ENCODE data around the gene IL4I1.

IL4I1 gene

GRCh38 chr19:49913720-49914119 lies 17.0 kb upstream of the IL4I1 start:
- Histone ChIP-seq H3K4me3 (ENCODE audit: low read depth, low read length) (no peak overlapping the region), H3K36me3 (peaks cover 89% of the 10 kb centered on the region), H3K27ac (no peak overlapping the region), H3K9me3 (ENCODE audit: severe bottlenecking) (no peaks in the 10 kb centered on the region), H3K27me3 (ENCODE audit: insufficient read depth, low read depth, severe bottlenecking) (no peaks in the 10 kb centered on the region)
- TF ChIP-seq CTCF (IDR thresholded peaks at IDR 0.05; ENCODE audit: low read depth, low read length): no peak
- no peak for DNase-seq

GRCh38 chr19:49912965-49913685 lies 16.4 kb upstream of the IL4I1 start:
- Histone ChIP-seq H3K4me3 (ENCODE audit: low read depth, low read length) (no peak overlapping the region), H3K27ac (no peak overlapping the region), H3K27me3 (ENCODE audit: insufficient read depth, low read depth, severe bottlenecking) (no peaks in the 10 kb centered on the region), H3K9me3 (ENCODE audit: severe bottlenecking) (no peaks in the 10 kb centered on the region), H3K36me3 (peaks cover 90% of the 10 kb centered on the region)
- DNase-seq: no peak
- TF ChIP-seq CTCF (IDR thresholded peaks at IDR 0.05; ENCODE audit: low read depth, low read length): peak; percentile 29; the same call in 1 of the 2 replicates

GRCh38 chr19:49911381-49912145 lies 14.9 kb upstream of the IL4I1 start:
- no peak overlapping the region for H3K4me3 ChIP-seq (ENCODE audit: low read depth, low read length)
- no peaks in the 10 kb centered on the region for H3K9me3 ChIP-seq (ENCODE audit: severe bottlenecking)
- H3K27ac ChIP-seq: no peak overlapping the region
- no peak for TF ChIP-seq CTCF (IDR thresholded peaks at IDR 0.05; ENCODE audit: low read depth, low read length)
- DNase-seq: no peak
- peaks cover 90% of the 10 kb centered on the region for H3K36me3 ChIP-seq
- H3K27me3 ChIP-seq (ENCODE audit: insufficient read depth, low read depth, severe bottlenecking): no peaks in the 10 kb centered on the region

- Histone ChIP-seq H3K27ac (no peak overlapping the region), H3K4me3 (ENCODE audit: low read depth, low read length) (no peak overlapping the region), H3K27me3 (ENCODE audit: insufficient read depth, low read depth, severe bottlenecking) (no peaks in the 10 kb centered on the region), H3K9me3 (ENCODE audit: severe bottlenecking) (no peaks in the 10 kb centered on the region), H3K36me3 (peaks cover 83% of the 10 kb centered on the region)
- TF ChIP-seq CTCF (IDR thresholded peaks at IDR 0.05; ENCODE audit: low read depth, low read length): no peak
- DNase-seq: no peak
Measured at GRCh38 chr19:49910179-49910578, 13.5 kb upstream of the IL4I1 start.

GRCh38 chr19:49908480-49909420 lies 12.1 kb upstream of the IL4I1 start:
- no peak overlapping the region for H3K27ac ChIP-seq
- peaks cover 70% of the 10 kb centered on the region for H3K36me3 ChIP-seq
- no peaks in the 10 kb centered on the region for H3K27me3 ChIP-seq (ENCODE audit: insufficient read depth, low read depth, severe bottlenecking)
- no peak for TF ChIP-seq CTCF (IDR thresholded peaks at IDR 0.05; ENCODE audit: low read depth, low read length)
- no peaks in the 10 kb centered on the region for H3K9me3 ChIP-seq (ENCODE audit: severe bottlenecking)
- no peak overlapping the region for H3K4me3 ChIP-seq (ENCODE audit: low read depth, low read length)
- DNase-seq: no peak
